Pancreas (tissue), 10 donors: Measurements from ENCODE around the gene ZNF514. TPM values are rescaled to one million over a fixed set of nuclear protein-coding genes. Genes with fewer than 3 reads are reported as not detected.
A peak's percentile ranks its signal among the peaks of the same experiment; 100 is the strongest.
"Not testable (repeated sequence)": the region's sequence is repeated elsewhere in the genome, so short reads cannot be mapped to it uniquely, and the experiment has no call there.

Source experiments
- ATAC-seq, 4 donors: fragments of 200-7000 bp; cut with Tn5 transposase; one replicate each; pipeline versions ENCODE4 v1.8.0 to v1.9.1; 2020; ENCODE audit warnings: mild to moderate bottlenecking in 4 of 4, moderate library complexity in 4 of 4
- DNase-seq, 6 donors: peaks; one replicate each; pipeline ENCODE4 v3.0.0-alpha.2; 2020
- FAIRE-seq: peaks from 2 replicates; lab custom pipeline; 2012; peaks lifted over from hg19 to GRCh38; lab: Jason Lieb, UNC
- H3K27ac ChIP-seq, 4 donors: fragments of 200-600 bp; sonication (generic); 1 replicate in 3 of 4; 2 replicates in 1 of 4; pipeline versions ENCODE4 v1.5.0 to v1.8.0; 2020
- H3K27me3 ChIP-seq, 4 donors: fragments of 200-600 bp; one replicate each; pipeline ENCODE4 v1.8.0; 2021
- H3K36me3 ChIP-seq, 3 donors: fragments of 200-600 bp; sonication (generic) in 1 of 3; one replicate each; pipeline versions ENCODE4 v1.5.0 to v1.8.0; 2020 to 2021
- H3K4me1 ChIP-seq, 3 donors: fragments of 200-600 bp; one replicate each; pipeline ENCODE4 v1.8.0; 2021
- H3K4me3 ChIP-seq, 4 donors: fragments of 200-600 bp; sonication (generic) in 2 of 4; one replicate each; pipeline versions ENCODE4 v1.5.0 to v1.8.0; 2020 to 2021
- H3K9me3 ChIP-seq, 4 donors: fragments of 200-600 bp; one replicate each; pipeline ENCODE4 v1.8.0; 2021
- CTCF ChIP-seq, 4 donors: fragments of 200-600 bp; sonication (generic) in 3 of 4; IDR thresholded peaks; one replicate each; pipeline versions ENCODE4 v1.5.0 to v1.8.0; 2021; ENCODE audit warnings: antibody characterized with exemption in 4 of 4
- WGBS, 2 donors: extraction: QIAGEN DNeasy Blood & Tissue Kit; methylation state at CpG; one replicate each; pipeline ENCODE4 v1.1.7; 2013; 5-methylcytosine and 5-hydroxymethylcytosine counted together
- intact Hi-C, 3 donors: fragments of 100-400 bp; cut with DNase I; formaldehyde crosslinking; loops; one replicate each; pipeline versions ENCODE4 v1.11.1 to v1.14.2; 2022
- polyA plus RNA-seq, 2 donors: library from polyadenylated mRNA; stranded (reverse); fragments of 200-250 nt; gene quantifications; one replicate each; pipeline ENCODE4 v1.2.3, GENCODE V29; 2013
- total RNA-seq, 6 donors: library from RNA; stranded (reverse); fragmentation: NEBNext Ultra II Directional in 4 of 6; extraction: Animal tissue kit (Norgen Biotek cat#: 25700) in 4 of 6; gene quantifications; one replicate each; pipeline versions ENCODE4 v1.2.1 to v1.2.4, GENCODE V29; 2021 to 2023
- donor health status: healthy with polysubstance abuse.
- donor health status: DM: no; HTN: no; CAD: no; lungs with moderate emphysema.
- donor health status: DM: no; HTN: no; CAD: no.
- donor health status: control.
- donor health status: control.
- donor health status: Bipolar disorder and iron deficiency.
- donor health status: DM: yes; HTN: yes; CAD: no.
- donor health status: DM: no; HTN: no; CAD: no.
- donor health status: DM: no; HTN: no; CAD: no.
- donor health status: DM: yes; HTN: yes; CAD: no.

ZNF514 gene
- total and polyA plus RNA-seq, 8 donors: 7.2 to 16.3 (median 9.0) TPM

- TF ChIP-seq CTCF (IDR thresholded peaks at IDR 0.05): no peak
- Histone ChIP-seq H3K27me3 (no peaks in the 10 kb centered on the region), H3K36me3 (no peaks in the 10 kb centered on the region), H3K4me1 (peaks cover 0 to 5% (median 0%) of the 10 kb centered on the region in 3 donors), H3K4me3 (no peak overlapping the region), H3K9me3 (no peaks in the 10 kb centered on the region), H3K27ac (no peak overlapping the region)
- no peak for FAIRE-seq
- no peak for ATAC-seq
- intact Hi-C loops: no loop called here
- DNase-seq: no peak
- 88 to 94% methylated on average over 2 of the region's 2 CpGs for WGBS, 2 donors
These were observed 44.7 kb upstream of the ZNF514 start for GRCh38 chr2:95204396-95204795.

DNA sequence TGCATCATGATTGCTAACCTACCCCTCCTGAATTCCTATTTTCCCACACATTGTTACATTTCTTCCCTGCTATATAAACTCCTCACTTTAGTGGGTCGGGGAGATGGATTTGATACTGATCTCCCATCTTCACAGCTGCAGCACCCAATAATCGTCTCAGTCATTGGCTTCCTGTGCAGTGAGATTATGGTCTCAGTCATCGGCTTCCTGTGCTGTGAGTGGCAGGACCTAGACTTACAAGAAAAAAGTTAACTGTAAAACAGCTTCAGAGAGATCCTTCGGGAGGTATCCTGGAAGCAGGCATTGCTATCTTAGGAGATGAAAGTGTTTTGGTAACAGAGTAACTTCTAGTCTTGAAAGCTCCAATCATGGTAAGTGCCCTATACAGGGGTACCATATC, 44.3 kb upstream of the ZNF514 start:
- Histone ChIP-seq H3K9me3 (no peaks in the 10 kb centered on the region), H3K4me3 (no peak overlapping the region), H3K4me1 (peaks cover 0 to 5% (median 0%) of the 10 kb centered on the region in 3 donors), H3K27ac (no peak overlapping the region), H3K27me3 (no peaks in the 10 kb centered on the region), H3K36me3 (no peaks in the 10 kb centered on the region)
- DNase-seq: no peak
- FAIRE-seq: no peak
- WGBS, 2 donors: 83 to 88% methylated on average over 4 of the region's 4 CpGs
- TF ChIP-seq CTCF (IDR thresholded peaks at IDR 0.05): no peak
- intact Hi-C loops: no loop called here
- ATAC-seq: no peak

DNA sequence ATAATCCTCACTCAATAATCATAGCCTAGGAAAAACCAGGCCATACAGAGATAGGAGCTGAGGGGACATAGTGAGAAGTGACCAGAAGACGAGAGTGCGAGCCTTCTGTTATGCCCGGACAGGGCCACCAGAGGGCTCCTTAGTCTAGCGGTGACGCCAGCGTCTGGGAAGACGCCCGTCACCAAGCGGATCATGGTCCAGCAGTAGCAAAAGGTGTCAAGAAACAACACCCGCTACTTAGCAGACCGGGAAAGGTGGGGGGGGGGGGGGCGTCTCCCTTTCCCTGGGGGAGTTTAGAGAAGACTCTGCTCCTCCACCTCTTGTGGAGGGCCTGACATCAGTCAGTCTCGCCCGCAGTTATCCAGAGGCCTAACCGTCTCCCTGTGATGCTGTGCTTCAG, 33.3 kb upstream of the ZNF514 start:
- H3K4me1 ChIP-seq, H3K27ac ChIP-seq, FAIRE-seq, H3K27me3 ChIP-seq, intact Hi-C loops, H3K36me3 ChIP-seq, H3K9me3 ChIP-seq, H3K4me3 ChIP-seq, ATAC-seq: not testable (repeated sequence)
- peak; percentile 38 to 48 (median 46) for TF ChIP-seq CTCF (IDR thresholded peaks at IDR 0.05)
- WGBS, 2 donors: 18 to 19% methylated on average over 15 of the region's 15 CpGs
- peak; percentile 35 to 83 (median 70) for DNase-seq

DNA sequence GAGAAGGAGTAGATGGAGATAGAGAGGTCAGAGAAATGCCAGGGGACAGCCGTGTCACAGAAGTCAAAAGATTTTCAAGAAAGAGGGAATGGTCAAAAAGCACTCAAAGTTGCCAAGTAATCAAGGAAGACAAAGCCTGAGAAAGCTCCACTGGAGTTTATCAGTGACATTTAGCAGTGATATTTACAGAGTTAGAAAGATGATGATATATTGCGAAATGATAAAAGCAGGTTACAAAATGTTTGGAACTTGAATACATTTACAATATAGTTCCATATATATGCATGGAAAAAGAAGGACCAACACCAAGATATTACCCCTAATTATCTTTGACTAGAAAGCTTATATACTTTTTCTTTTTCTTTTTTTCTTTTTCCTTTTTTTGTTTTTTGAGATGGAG, 26.3 kb upstream of the ZNF514 start:
- H3K4me3 ChIP-seq: no peak overlapping the region
- no peak overlapping the region for H3K27ac ChIP-seq
- intact Hi-C loops: no loop called here
- H3K27me3 ChIP-seq: no peaks in the 10 kb centered on the region
- H3K4me1 ChIP-seq: no peaks in the 10 kb centered on the region
- no peak for TF ChIP-seq CTCF (IDR thresholded peaks at IDR 0.05)
- H3K9me3 ChIP-seq: no peaks in the 10 kb centered on the region
- FAIRE-seq (no peak), DNase-seq (no peak), ATAC-seq (no peak)
- WGBS, 2 donors: 54 to 72% methylated on average over 2 of the region's 2 CpGs
- H3K36me3 ChIP-seq: peaks cover 0 to 18% (median 17%) of the 10 kb centered on the region in 3 donors

GRCh38 chr2:95185197-95185596, 25.5 kb upstream of the ZNF514 start:
- H3K9me3 ChIP-seq: no peaks in the 10 kb centered on the region
- no peak overlapping the region for H3K27ac ChIP-seq
- DNase-seq (no peak), ATAC-seq (no peak), FAIRE-seq (no peak)
- no peak overlapping the region for H3K4me3 ChIP-seq
- no peaks in the 10 kb centered on the region for H3K27me3 ChIP-seq
- H3K4me1 ChIP-seq: no peaks in the 10 kb centered on the region
- intact Hi-C loops: no loop called here
- 98% methylated on average over 3 of the region's 3 CpGs for WGBS, 2 donors
- peaks cover 0 to 26% (median 24%) of the 10 kb centered on the region in 3 donors for H3K36me3 ChIP-seq
- no peak for TF ChIP-seq CTCF (IDR thresholded peaks at IDR 0.05)
